ELR (cell line): Measurements from ENCODE around the gene HRCT1.

Experiments used
- DNase-seq: peaks from one replicate; pipeline ENCODE4 v3.0.0-alpha.2; 2015; ENCODE audit warnings: low read depth

The HRCT1 gene

DNA sequence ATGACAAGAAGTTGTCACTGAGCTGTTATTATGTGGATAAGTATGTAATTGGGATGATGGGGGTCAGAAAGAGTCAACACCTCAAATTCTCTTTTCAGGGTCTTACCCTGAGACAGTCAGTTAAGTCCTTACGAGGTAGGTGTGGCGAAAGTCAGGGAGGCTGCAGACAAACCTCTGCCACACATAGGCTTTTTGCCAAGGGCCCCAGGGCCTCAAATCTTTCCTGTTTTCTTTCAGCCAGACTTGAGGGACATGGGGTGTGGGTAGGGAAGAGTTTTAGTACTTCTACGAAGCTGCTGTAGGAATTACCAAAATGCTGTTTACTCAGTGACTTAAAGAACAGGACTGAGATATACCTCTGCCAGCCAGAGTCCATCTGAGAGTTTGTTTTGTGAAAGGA, 38.2 kb downstream of the HRCT1 start:
- DNase-seq: no peak

GRCh38 chr9:35944841-35945240, 38.8 kb downstream of the HRCT1 start:
- DNase-seq: no peak

DNA sequence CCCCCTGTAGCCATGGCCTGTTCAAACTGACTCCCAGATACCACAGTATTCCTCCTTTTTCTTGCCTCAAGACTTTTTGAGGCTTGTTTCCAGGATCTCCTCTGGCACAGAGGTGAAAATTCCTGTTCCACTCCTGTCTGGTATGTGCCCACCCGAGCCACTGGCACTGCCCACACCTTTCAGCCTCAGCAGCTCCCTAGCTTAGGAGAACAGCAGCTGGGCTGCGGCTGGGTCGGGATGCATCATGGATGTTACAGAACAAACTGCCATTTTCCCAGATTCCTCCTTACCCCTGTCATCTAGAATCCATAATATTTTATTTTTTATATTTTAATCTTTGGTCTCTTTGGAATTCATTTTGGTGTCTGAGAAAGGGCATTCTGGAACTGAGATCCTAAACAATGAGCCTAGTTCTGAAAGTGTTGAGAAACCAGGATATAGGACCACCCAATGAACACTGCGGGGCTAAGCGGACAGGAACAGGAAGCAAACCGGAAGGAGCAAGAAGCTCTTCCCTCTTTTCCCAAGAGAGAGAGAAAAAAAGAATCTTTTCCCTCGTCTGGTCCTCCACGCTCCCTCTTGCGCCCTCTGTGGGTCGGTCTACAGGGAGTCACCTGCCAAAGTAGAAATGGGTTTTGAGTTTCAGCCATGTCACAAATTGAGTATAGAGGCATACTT, 39.5 kb downstream of the HRCT1 start:
- DNase-seq: peak; percentile 93

GRCh38 chr9:35948451-35948850, 42.4 kb downstream of the HRCT1 start:
- no peak for DNase-seq

DNA sequence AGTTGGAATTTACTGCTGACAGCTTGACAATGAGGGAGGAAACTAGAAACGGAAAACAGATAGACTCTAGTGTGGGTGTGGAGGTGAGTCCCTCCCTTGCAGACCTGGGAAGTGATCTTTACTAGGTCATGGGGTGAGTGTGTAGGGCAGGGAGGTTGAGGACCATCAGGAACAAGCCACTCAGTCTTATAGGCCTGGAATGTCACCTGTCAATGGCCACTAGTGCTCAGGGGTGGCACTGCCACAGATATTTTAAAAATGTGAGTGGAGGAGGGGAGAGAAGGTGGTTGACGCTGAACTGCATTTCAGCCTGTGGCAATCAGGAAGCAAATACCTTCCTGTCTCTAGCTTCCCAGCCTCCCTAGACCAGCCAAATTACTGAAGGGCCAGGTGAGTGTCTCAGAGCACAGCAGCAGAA, 42.9 kb downstream of the HRCT1 start:
- no peak for DNase-seq

- DNase-seq: peak; percentile 86
Measured at GRCh38 chr9:35951736-35952135, 45.7 kb downstream of the HRCT1 start.

DNA sequence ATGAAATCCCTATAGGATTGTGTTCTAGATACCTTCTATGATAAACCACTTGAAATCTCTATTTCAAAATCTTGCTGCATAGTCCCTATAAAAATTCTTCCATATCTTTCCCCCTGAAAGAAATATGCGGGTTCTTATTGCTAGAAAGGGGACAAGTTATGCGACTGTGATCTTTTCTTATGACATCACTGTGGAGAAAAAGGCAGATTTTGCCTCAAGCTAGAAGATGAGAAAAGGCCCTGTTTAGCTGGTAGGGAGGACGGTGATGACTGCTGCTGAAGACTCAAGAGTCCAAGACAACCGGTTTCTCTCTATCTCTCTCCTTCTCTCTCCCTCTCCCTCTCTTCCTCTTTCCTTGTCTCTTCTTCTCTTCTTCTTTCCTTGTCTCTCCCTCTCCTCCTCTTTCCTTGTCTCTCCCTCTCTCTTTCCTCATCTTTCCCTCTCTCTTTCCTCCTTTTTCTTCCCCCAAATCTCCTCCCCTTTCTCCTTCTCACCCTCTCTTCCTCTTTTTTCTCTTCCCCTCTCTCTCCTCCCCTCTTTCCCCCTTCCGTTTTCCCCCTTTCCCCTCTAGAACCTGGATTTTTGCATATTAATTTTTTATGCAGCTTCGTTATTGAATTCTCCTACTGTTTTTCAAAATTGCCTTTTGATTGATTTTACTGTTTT, 46.7 kb downstream of the HRCT1 start:
- DNase-seq: peak; percentile 17

DNA sequence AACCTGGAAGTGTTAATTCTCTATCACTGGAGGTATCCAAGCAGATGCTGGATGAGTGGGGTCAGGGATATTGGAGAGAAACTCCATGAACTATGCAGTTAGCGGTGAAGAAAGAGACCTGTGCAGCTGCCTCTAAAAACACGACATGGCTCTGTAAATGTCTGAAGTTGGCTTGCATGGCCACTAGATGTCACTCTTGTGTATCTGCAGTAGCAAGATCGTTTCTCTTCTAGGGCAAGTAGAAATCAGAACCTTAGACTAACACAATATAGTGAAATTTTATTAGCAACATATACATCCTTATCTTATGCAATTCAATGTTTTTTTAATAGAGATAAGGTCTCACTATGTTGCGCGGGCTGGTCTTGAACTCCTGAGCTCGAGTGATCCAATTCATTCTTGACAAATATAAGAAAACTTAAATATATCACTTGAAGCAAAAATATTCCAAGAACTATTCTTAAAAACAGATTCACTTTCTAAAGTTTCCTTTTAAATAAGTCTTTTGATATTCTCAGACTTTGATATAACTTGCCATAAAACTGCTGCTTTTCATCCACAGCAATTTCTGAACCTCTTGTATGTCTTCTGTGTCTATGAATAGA, 49.0 kb downstream of the HRCT1 start:
- DNase-seq: peak; percentile 82

GRCh38 chr9:35956651-35957050, 50.6 kb downstream of the HRCT1 start:
- no peak for DNase-seq
